ENCODE results near the gene ZFYVE26.

The ZFYVE26 gene

DNA sequence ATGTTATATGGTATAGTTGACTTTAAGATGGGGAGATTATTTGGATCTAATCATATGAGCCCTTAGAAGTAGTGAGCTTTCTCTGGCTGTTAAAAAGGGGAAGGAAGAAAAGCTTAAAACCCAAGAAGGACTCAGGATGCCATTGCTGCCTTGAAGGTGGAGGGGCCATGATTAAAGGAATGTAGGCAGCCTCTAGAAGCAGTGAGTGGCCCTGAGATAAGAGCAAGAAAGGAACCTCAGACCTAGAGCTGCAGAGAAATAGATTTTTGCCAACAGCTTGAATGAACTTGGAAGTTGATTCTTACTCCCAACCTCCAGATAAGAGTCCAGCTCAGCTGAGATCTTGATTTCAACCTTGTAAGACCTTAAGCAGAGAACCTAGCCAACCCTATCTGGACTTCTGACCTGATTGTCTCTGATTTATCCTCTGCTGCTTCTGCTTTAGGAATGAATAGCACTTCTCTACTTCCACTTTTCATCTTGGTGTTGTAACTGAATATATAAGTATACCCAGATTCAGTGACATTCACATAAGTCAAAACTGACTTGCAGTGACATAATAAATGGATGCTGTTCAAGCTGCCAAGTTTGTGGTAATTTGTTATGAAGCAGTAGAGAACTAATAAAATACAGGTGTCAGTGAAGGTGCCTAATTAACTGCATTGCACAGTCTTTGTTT, 36.7 kb upstream of the ZFYVE26 start:
- no peak for DNase-seq (ENCODE audit: low read depth)
- TF ChIP-seq, protein P1, sequence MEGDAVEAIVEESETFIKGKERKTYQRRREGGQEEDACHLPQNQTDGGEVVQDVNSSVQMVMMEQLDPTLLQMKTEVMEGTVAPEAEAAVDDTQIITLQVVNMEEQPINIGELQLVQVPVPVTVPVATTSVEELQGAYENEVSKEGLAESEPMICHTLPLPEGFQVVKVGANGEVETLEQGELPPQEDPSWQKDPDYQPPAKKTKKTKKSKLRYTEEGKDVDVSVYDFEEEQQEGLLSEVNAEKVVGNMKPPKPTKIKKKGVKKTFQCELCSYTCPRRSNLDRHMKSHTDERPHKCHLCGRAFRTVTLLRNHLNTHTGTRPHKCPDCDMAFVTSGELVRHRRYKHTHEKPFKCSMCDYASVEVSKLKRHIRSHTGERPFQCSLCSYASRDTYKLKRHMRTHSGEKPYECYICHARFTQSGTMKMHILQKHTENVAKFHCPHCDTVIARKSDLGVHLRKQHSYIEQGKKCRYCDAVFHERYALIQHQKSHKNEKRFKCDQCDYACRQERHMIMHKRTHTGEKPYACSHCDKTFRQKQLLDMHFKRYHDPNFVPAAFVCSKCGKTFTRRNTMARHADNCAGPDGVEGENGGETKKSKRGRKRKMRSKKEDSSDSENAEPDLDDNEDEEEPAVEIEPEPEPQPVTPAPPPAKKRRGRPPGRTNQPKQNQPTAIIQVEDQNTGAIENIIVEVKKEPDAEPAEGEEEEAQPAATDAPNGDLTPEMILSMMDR (IDR thresholded peaks at IDR 0.05; ENCODE audit: low read length, missing control alignments): no peak
- H3K4me3 ChIP-seq (replicated peaks; ENCODE audit: low read depth, low read length): no peak overlapping the region

DNA sequence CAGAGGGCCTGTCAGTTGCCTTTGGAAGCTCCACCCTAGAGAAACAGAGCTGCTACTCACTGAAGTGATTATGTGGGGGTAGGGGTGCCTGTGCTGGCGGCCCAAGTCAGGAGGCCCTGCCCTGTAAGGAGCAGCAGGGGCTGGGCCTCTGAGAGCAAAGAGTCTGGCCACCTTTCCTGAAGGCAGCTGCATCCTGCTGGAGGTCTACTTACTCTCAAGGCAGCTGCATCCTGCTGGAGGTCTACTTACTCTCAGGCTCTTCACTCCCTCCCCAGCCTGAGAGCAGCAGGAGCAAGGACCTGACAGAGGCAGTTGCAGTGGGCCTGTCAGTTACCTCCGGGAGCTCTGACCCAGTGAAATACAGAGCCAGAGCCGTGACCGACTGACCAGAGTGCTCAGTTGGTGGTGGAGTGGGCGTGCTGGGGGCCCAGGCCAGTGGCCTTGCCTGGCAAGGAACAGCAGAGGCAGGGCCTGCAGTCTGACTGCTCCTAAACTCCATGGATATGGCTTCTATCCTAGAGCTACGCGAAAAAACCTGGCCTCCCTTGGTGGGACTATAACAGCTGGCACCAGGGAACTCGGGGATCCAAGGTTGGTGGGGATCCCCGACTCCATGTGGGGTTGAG, 35.5 kb upstream of the ZFYVE26 start:
- TF ChIP-seq, protein P1 (IDR thresholded peaks at IDR 0.05; ENCODE audit: low read length, missing control alignments): no peak
- no peak overlapping the region for H3K4me3 ChIP-seq (replicated peaks; ENCODE audit: low read depth, low read length)
- no peak for DNase-seq (ENCODE audit: low read depth)

DNA sequence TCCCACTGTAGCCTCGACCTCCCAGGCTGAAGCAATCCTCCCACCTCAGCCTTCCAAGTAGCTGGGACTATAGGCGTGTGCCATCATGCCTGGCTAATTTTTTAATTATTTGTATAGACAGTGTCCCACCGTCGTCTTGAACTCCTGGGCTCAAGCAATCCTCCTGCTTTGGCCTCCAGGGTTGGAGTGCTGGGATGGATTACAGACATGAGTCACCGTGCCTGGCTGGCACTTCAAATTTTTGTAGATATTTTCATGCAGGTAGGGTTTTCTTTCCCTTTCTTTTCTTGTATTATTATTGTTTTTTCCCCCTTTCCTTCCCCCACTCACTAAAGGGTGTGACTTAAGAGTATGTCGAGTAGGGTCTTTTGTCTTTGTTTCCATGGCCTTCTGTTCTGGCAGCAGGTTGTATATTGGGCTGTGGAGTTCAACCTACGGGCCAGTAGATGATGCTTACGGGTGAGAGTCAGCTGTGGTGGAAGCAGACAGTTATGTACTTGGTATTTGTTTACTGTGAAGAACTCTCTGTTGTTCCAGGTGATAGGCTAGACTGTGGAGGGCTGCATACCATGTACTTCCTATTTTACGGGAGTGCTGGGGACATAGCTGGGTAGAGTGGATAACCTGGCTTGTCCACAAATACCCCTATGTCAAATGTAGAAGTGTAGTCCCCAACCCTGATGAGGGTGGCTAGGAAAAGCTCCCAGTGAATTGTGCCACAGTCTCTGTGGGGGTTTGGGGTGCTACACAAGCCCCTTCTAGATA, 33.9 kb upstream of the ZFYVE26 start:
- DNase-seq (ENCODE audit: low read depth): no peak
- TF ChIP-seq, protein P1 (IDR thresholded peaks at IDR 0.05; ENCODE audit: low read length, missing control alignments): no peak
- H3K4me3 ChIP-seq (replicated peaks; ENCODE audit: low read depth, low read length): no peak overlapping the region

DNA sequence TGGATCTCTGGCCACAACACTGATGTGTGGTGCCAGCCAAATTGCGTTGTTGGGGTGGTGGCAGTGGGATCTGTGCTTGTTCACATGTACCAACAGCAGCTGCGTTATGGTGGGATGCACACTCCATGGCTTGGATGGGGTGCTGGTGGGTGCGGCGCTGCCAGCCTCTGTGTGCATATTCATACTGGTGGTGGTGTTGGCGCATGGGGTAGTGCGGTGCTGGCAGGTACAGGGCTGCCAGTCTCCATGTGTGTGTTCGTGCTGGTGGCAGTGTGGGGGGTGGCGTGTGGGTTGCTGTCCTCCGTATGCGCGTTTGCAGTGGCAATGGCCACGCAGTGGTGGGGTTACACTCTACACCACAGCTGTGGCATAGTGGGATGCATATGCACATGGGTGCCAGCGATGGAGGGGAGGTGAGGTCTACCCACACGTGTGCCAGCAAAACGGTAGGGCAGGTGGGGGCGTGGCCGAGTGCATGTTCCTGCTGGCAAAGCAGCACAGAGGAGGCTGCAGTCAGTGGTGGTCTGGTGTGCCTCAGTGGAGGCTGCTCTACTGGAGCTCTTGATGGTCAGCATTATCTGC, 29.7 kb upstream of the ZFYVE26 start:
- TF ChIP-seq, protein P1 (IDR thresholded peaks at IDR 0.05; ENCODE audit: low read length, missing control alignments): no peak
- H3K4me3 ChIP-seq (replicated peaks; ENCODE audit: low read depth, low read length): no peak overlapping the region
- DNase-seq (ENCODE audit: low read depth): no peak

DNA sequence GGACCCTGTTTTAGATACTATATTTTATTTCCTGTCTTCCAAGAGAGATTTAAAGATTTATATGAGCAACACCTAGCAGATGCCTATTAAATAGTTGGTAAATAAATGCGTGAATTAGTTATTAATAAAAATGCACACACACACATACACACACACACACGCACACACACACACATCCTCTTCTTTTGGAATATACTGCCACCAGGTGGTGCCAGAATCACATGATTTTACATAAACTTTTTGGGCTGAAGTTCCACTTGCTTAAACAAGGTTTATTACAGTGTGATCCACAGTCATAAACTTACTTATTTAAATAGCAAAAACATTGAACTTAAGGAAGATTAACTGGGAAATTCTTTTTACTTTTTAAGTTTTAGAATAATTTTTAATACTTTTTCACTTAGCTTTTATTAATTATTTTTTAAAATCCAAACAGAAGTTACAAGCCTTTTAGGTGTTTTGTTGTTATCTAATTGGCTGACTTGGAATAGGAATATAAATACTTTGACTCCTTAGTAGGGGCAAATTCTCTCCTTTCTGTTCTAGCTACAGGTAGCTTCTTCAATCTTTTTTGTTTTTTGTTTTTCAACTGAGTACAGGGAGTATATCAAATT, 20.7 kb upstream of the ZFYVE26 start:
- peak; percentile 92 for DNase-seq (ENCODE audit: low read depth)
- no peak overlapping the region for H3K4me3 ChIP-seq (replicated peaks; ENCODE audit: low read depth, low read length)
- TF ChIP-seq, protein P1 (IDR thresholded peaks at IDR 0.05; ENCODE audit: low read length, missing control alignments): peak; percentile 65

DNA sequence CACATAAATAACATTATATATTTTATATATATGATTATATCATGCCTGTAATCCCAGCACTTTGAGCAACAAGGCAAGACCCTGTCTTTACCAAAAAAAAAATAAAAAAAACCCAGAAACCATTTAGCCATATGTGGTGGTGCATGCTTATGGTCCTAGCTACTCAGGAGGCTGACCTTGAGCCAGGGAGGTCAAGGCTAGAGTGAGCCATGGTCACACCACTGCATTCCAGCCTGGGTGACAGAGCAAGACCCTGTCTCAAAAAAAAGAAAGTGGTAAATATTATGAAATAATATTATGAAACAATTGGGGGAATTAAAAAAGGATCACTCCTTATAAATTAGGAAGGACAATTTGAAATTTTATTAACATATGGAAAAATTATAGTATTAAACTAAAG, 19.2 kb upstream of the ZFYVE26 start:
- DNase-seq (ENCODE audit: low read depth): no peak
- TF ChIP-seq, protein P1 (IDR thresholded peaks at IDR 0.05; ENCODE audit: low read length, missing control alignments): no peak
- H3K4me3 ChIP-seq (replicated peaks; ENCODE audit: low read depth, low read length): no peak overlapping the region
